ENCODE results near the gene KCNH1.
"Not testable (repeated sequence)": the region's sequence is repeated elsewhere in the genome, so short reads cannot be mapped to it uniquely, and the experiment has no call there.

KCNH1 gene

GRCh38 chr1:211013346-211014240, 120.4 kb downstream of the KCNH1 start:
- in situ Hi-C loops (cut with HindIII; ENCODE audit: low sequenced_read_pairs), result no loop called here

- in situ Hi-C loops (cut with HindIII; ENCODE audit: low sequenced_read_pairs), result not testable (repeated sequence)
Measured at GRCh38 chr1:211011128-211011527, 122.8 kb downstream of the KCNH1 start.

- in situ Hi-C loops (cut with HindIII; ENCODE audit: low sequenced_read_pairs), result no loop called here
Measured at GRCh38 chr1:211009944-211010343, 124.0 kb downstream of the KCNH1 start.

GRCh38 chr1:211007830-211008229, 126.1 kb downstream of the KCNH1 start:
- in situ Hi-C loops (cut with HindIII; ENCODE audit: low sequenced_read_pairs), result no loop called here

GRCh38 chr1:210995931-210996330, 138.0 kb downstream of the KCNH1 start:
- in situ Hi-C loops (cut with HindIII; ENCODE audit: low sequenced_read_pairs), result not testable (repeated sequence)

GRCh38 chr1:210992837-210993236, 141.1 kb downstream of the KCNH1 start:
- in situ Hi-C loops (cut with HindIII; ENCODE audit: low sequenced_read_pairs), result no loop called here

DNA sequence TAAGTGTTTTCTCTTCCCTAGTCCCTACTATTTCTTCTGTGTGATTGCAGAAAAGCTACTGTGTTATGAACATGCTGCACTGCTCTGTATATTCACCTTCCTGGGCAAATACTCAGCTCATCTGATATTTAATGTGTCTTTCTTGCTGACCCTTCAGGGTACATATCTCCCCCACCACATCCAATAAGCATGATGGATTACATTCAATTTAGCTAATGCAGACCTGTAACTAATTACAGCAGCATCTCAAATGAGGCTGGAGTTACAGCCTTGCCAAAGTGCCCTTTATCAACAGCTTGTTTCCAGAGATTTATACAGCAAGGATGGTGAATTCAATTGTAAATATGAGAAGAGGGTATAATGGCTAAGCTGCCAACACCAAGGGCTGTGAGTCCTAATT, 144.0 kb downstream of the KCNH1 start:
- in situ Hi-C loops (cut with HindIII; ENCODE audit: low sequenced_read_pairs), result no loop called here

DNA sequence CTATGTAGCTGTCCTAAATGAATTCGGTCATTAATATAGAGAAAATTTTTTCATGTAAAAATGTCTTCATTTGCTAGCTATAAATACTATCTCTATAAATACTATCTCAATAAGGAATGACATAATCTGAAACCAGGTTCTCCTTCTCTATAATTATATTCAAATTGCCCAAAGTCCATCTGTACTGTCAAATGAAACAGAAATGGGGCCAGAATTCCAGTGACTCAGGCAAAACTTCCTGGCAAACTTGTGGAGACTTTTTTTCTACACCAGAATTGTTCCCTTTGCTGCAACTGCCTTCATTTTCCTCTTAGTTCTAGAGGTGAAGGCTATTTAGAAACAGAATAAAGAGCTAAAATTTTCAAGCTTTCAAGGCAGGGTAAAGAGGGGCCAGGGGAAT, 152.5 kb downstream of the KCNH1 start:
- in situ Hi-C loops (cut with HindIII; ENCODE audit: low sequenced_read_pairs), result no loop called here

- in situ Hi-C loops (cut with HindIII; ENCODE audit: low sequenced_read_pairs), result no loop called here
Measured at GRCh38 chr1:210980082-210980481, 153.9 kb downstream of the KCNH1 start.

- in situ Hi-C loops (cut with HindIII; ENCODE audit: low sequenced_read_pairs), result no loop called here
Measured at GRCh38 chr1:210978974-210979354, 155.0 kb downstream of the KCNH1 start.

- in situ Hi-C loops (cut with HindIII; ENCODE audit: low sequenced_read_pairs), result no loop called here
Measured at GRCh38 chr1:210978316-210978973, 155.5 kb downstream of the KCNH1 start.

- in situ Hi-C loops (cut with HindIII; ENCODE audit: low sequenced_read_pairs), result no loop called here
Measured at GRCh38 chr1:210951279-210951678, 182.7 kb downstream of the KCNH1 start.

GRCh38 chr1:210949940-210950546, 183.9 kb downstream of the KCNH1 start:
- in situ Hi-C loops (cut with HindIII; ENCODE audit: low sequenced_read_pairs), result not testable (repeated sequence)

GRCh38 chr1:210949489-210949888, 184.5 kb downstream of the KCNH1 start:
- in situ Hi-C loops (cut with HindIII; ENCODE audit: low sequenced_read_pairs), result no loop called here

DNA sequence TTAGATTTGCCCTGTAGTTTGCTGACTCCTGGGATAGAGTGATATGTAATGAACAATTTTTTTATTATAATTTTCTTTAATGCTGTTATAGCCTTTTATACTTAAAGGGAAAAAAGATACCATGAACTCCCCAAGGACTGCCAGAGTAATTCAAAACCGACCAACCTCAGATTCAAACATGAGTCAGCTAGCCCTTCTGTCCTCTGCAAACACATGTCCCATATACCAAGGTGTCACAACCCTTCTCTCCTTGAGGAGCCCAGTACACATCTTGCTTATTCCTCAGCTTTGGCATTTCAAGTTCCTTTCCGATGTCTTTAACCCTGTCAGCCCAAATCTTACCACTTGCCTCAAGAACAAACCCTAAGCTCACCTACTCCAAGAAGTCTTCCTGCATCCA, 184.9 kb downstream of the KCNH1 start:
- in situ Hi-C loops (cut with HindIII; ENCODE audit: low sequenced_read_pairs), result no loop called here

GRCh38 chr1:210944252-210944651, 189.7 kb downstream of the KCNH1 start:
- in situ Hi-C loops (cut with HindIII; ENCODE audit: low sequenced_read_pairs), result no loop called here

- in situ Hi-C loops (cut with HindIII; ENCODE audit: low sequenced_read_pairs), result no loop called here
Measured at GRCh38 chr1:210942513-210942912, 191.4 kb downstream of the KCNH1 start.

- in situ Hi-C loops (cut with HindIII; ENCODE audit: low sequenced_read_pairs), result no loop called here
Measured at GRCh38 chr1:210940081-210940617, 193.8 kb downstream of the KCNH1 start.

GRCh38 chr1:210938416-210938925, 195.5 kb downstream of the KCNH1 start:
- in situ Hi-C loops (cut with HindIII; ENCODE audit: low sequenced_read_pairs), result no loop called here

GRCh38 chr1:210937846-210938245, 196.1 kb downstream of the KCNH1 start:
- in situ Hi-C loops (cut with HindIII; ENCODE audit: low sequenced_read_pairs), result no loop called here

GRCh38 chr1:210935905-210936304, 198.0 kb downstream of the KCNH1 start:
- in situ Hi-C loops (cut with HindIII; ENCODE audit: low sequenced_read_pairs), result no loop called here
